BLaER1 (cell line): ENCODE data around the gene SFT2D1.

Source experiments
- H3K27ac ChIP-seq: shearing (Covaris generic); formaldehyde crosslinking; 2 replicates; pipeline ENCODE4 v1.8.1; 2022
- H3K27me3 ChIP-seq: shearing (Covaris generic); formaldehyde crosslinking; 2 replicates; pipeline ENCODE4 v1.8.1; 2022
- H3K36me3 ChIP-seq: shearing (Covaris generic); formaldehyde crosslinking; 2 replicates; pipeline ENCODE4 v1.8.1; 2022
- H3K4me1 ChIP-seq: shearing (Covaris generic); formaldehyde crosslinking; 2 replicates; pipeline ENCODE4 v1.8.1; 2022
- H3K4me2 ChIP-seq: shearing (Covaris generic); formaldehyde crosslinking; 2 replicates; pipeline ENCODE4 v1.8.1; 2022
- H3K4me3 ChIP-seq: shearing (Covaris generic); formaldehyde crosslinking; 2 replicates; pipeline ENCODE4 v1.8.1; 2022
- H3K9ac ChIP-seq: shearing (Covaris generic); formaldehyde crosslinking; 2 replicates; pipeline ENCODE4 v1.8.1; 2022
- H3K9me3 ChIP-seq: shearing (Covaris generic); formaldehyde crosslinking; 2 replicates; pipeline ENCODE4 v1.8.1; 2022
- H4K20me1 ChIP-seq: shearing (Covaris generic); formaldehyde crosslinking; 2 replicates; pipeline ENCODE4 v1.8.1; 2022
- Cebpa-rat ChIP-seq: shearing (Covaris generic); IDR thresholded peaks from 2 replicates; pipeline ENCODE4 v1.8.1; 2022

SFT2D1 gene

DNA sequence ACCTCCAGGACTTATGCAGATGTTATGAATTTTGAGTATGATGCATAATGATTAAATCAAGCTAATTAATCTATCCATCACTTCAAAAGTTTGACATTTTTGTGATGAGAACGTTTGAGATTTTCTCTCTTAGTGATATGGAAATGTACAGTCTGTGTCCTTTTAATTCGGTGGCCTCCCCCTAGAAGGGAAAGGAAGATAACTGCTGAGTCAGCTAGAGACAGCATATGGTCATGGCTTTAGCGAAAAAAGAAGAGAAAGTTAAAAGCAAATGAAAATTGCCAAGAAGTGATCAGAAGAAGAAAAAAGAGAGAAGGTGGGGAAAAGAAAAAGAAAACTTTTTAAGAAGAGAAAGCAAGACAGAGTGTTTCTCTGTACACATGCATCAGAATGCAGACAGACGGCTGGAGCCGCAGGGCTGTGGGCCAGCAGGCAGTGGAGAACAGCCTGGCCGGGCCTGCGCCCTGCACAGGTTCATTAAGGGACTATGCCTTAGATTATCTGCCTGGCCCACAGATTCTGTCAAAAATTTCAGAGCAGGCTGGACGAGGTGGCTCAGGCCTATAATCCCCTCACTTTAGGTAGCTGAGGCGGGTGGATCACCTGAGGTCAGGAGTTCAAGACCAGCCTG, 41.9 kb downstream of the SFT2D1 start:
- H3K27ac ChIP-seq, result no peak overlapping the region
- no peaks in the 10 kb centered on the region for H3K9me3 ChIP-seq
- no peaks in the 10 kb centered on the region for H3K36me3 ChIP-seq
- no peak for TF ChIP-seq Cebpa-rat
- no peak overlapping the region for H3K4me3 ChIP-seq
- H3K9ac ChIP-seq, result no peak overlapping the region
- no peaks in the 10 kb centered on the region; the same call in 1 of the 2 replicates for H4K20me1 ChIP-seq
- H3K4me1 ChIP-seq, result no peaks in the 10 kb centered on the region
- no peak overlapping the region for H3K4me2 ChIP-seq
- H3K27me3 ChIP-seq, result peaks cover 5% of the 10 kb centered on the region

DNA sequence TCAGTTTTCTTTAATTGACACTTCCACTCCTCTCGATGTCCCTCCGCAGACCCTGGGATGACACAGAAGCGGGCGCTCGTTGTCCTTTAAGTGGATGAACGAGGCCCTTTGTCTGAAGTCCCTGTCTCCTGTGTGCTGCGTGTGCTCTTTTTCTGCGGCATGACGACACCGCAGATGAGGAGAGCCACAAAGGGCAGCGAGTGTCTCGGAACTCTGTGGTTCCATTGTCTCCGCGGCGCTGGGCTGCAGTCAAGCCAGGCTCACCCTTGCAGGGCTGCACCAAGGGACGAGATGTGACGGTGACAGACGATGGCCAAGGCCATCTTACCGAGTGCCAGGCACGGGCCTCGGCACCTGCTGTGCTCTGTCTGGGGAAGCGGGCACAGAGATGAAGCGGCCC, 44.7 kb downstream of the SFT2D1 start:
- TF ChIP-seq Cebpa-rat, result no peak
- Histone ChIP-seq H3K4me3 (no peak overlapping the region), H3K4me2 (no peak overlapping the region), H3K36me3 (no peaks in the 10 kb centered on the region), H3K27me3 (no peaks in the 10 kb centered on the region), H3K4me1 (no peaks in the 10 kb centered on the region), H4K20me1 (no peaks in the 10 kb centered on the region), H3K27ac (no peak overlapping the region), H3K9me3 (no peaks in the 10 kb centered on the region), H3K9ac (no peak overlapping the region)

DNA sequence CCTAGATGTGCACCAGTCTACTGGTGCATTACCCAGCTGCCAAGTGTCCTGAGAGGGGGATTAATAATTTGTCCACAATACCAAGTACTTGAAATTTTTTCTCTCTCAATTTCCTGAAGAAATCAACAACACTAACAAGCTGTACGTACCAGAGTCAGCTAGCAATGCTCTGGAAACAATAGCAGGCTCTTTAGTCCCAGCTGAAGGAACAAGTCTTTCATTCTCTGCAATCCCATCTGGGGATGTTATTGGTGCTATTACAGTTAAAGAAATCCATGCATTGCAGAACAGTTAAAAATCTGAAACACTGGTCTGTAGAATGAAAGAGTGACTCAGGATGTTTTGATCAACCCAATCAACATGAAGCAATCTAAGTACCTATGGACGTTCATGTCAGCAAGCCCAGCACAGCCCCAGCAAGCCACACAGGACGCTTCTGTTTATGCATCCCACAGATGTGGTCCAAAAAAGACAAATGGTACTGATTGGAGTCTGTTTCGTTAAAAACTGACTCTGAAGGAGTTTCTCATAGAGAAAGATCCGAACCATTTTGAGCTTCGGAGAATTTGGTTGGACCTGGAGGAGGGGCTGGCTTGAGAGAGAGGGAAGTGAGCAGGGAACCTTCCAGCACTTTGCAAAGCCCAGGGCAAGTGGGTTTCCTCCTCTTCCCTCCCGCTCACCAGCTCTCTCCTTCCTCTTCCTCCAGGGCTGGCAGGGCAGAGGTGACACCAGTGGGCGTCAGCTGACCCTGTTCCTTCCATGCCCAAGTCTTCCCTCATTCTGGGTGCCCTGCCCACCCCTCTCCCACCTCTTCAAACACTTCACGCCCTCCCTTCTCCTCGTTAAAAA, 46.1 kb downstream of the SFT2D1 start:
- Histone ChIP-seq H3K4me1 (no peaks in the 10 kb centered on the region), H3K27me3 (no peaks in the 10 kb centered on the region), H3K9me3 (no peaks in the 10 kb centered on the region), H3K4me2 (no peak overlapping the region), H3K36me3 (no peaks in the 10 kb centered on the region), H3K4me3 (no peak overlapping the region), H3K27ac (no peak overlapping the region), H3K9ac (no peak overlapping the region), H4K20me1 (no peaks in the 10 kb centered on the region)
- TF ChIP-seq Cebpa-rat, result no peak

- H4K20me1 ChIP-seq, result no peaks in the 10 kb centered on the region
- H3K27me3 ChIP-seq, result no peaks in the 10 kb centered on the region
- TF ChIP-seq Cebpa-rat, result no peak
- no peak overlapping the region for H3K9ac ChIP-seq
- H3K9me3 ChIP-seq, result no peaks in the 10 kb centered on the region
- H3K36me3 ChIP-seq, result no peaks in the 10 kb centered on the region
- no peaks in the 10 kb centered on the region for H3K4me1 ChIP-seq
- H3K4me2 ChIP-seq, result no peak overlapping the region
- H3K4me3 ChIP-seq, result no peak overlapping the region
- H3K27ac ChIP-seq, result no peak overlapping the region
Measured at GRCh38 chr6:166293731-166294584, 48.4 kb downstream of the SFT2D1 start.

DNA sequence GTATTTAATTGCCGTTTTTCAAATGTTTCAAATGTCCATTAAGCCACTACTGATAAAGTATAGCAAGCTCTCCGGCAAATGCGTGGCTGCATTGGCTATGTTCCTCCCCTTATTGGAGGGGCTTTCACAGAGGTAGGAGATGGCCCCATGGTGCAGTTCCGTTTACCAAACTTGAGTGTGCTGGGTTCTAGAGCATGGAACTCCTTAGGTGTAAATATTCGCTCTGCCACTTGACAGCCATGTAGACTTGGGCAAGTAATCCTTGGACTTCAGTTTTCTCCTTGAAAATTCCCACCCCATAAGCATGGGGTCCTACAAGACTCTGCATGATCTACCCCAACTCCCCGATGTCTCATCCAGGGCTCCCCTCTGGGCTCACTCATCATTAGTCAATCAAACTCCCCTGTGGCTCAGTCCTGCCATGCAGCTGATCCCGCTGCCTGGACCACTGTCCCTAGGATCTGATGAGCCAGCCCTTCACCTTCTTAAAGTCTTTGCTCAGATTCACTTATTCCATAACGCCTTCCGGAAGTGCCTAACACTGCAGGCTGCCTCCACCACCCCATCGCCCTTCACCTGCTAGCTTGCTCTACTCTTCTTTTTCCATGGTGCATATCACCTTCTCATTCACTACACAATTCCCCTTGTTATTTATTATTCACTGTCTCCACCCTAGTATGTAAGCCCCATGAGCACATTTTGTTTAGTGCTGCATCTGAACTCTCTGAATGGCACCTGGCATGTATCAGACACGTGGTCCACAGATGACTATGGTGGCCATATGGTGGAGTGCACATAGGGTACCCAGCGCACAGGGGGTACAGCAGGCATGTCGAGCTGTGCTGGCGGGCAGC, 52.9 kb downstream of the SFT2D1 start:
- Histone ChIP-seq H4K20me1 (no peaks in the 10 kb centered on the region), H3K27ac (no peak overlapping the region), H3K4me1 (peaks cover 12% of the 10 kb centered on the region), H3K9me3 (no peaks in the 10 kb centered on the region), H3K9ac (no peak overlapping the region), H3K4me2 (no peak overlapping the region), H3K27me3 (no peaks in the 10 kb centered on the region), H3K4me3 (no peak overlapping the region), H3K36me3 (no peaks in the 10 kb centered on the region)
- no peak for TF ChIP-seq Cebpa-rat

GRCh38 chr6:166286839-166287271, 55.5 kb downstream of the SFT2D1 start:
- Histone ChIP-seq H3K36me3 (no peaks in the 10 kb centered on the region), H3K9me3 (no peaks in the 10 kb centered on the region), H4K20me1 (no peaks in the 10 kb centered on the region), H3K9ac (no peak overlapping the region), H3K27me3 (no peaks in the 10 kb centered on the region), H3K4me3 (no peak overlapping the region), H3K4me2 (peak overlapping the region; percentile 63), H3K27ac (no peak overlapping the region), H3K4me1 (peaks cover 12% of the 10 kb centered on the region)
- no peak for TF ChIP-seq Cebpa-rat

GRCh38 chr6:166285233-166285632, 57.1 kb downstream of the SFT2D1 start:
- no peaks in the 10 kb centered on the region for H3K9me3 ChIP-seq
- H3K4me1 ChIP-seq, result peaks cover 12% of the 10 kb centered on the region
- no peaks in the 10 kb centered on the region for H3K36me3 ChIP-seq
- H3K27me3 ChIP-seq, result no peaks in the 10 kb centered on the region
- TF ChIP-seq Cebpa-rat, result no peak
- H3K27ac ChIP-seq, result no peak overlapping the region
- no peak overlapping the region for H3K4me3 ChIP-seq
- H3K9ac ChIP-seq, result no peak overlapping the region
- no peak overlapping the region for H3K4me2 ChIP-seq
- no peaks in the 10 kb centered on the region for H4K20me1 ChIP-seq

DNA sequence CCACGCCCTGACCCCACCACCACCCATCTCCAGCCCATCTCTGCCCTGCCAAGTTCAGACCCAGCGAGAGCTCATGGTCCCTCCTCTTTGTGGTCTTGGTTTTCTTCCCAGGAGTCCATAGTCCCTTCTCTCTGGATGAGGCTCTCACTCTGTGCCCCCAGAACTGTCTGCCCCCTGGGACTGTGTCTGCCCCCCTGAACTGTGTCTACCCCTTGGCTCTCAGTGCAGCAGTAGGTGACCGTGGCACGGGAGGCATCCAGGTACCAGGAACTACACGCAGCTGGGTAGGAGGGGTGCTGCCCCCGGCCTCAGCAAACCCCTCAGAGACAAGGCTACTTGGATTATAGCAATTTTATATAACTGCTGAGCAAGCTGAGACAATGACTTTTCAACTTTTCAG, 57.7 kb downstream of the SFT2D1 start:
- H3K27ac ChIP-seq, result no peak overlapping the region
- H3K4me1 ChIP-seq, result peaks cover 12% of the 10 kb centered on the region
- TF ChIP-seq Cebpa-rat, result no peak
- no peak overlapping the region for H3K4me3 ChIP-seq
- no peaks in the 10 kb centered on the region for H3K9me3 ChIP-seq
- no peak overlapping the region for H3K9ac ChIP-seq
- no peaks in the 10 kb centered on the region for H4K20me1 ChIP-seq
- H3K36me3 ChIP-seq, result no peaks in the 10 kb centered on the region
- no peaks in the 10 kb centered on the region for H3K27me3 ChIP-seq
- H3K4me2 ChIP-seq, result no peak overlapping the region

- H3K4me2 ChIP-seq, result no peak overlapping the region
- H3K9ac ChIP-seq, result no peak overlapping the region
Measured at GRCh38 chr6:166282394-166283032, 59.8 kb downstream of the SFT2D1 start.

More at GRCh38 chr6:166282394-166283032, 59.8 kb downstream of the SFT2D1 start:
- H3K27me3 ChIP-seq, result no peaks in the 10 kb centered on the region
- no peaks in the 10 kb centered on the region for H3K36me3 ChIP-seq
- H4K20me1 ChIP-seq, result no peaks in the 10 kb centered on the region
- H3K4me1 ChIP-seq, result peaks cover 12% of the 10 kb centered on the region
- no peak for TF ChIP-seq Cebpa-rat
- H3K9me3 ChIP-seq, result no peaks in the 10 kb centered on the region
- no peak overlapping the region for H3K27ac ChIP-seq
- H3K4me3 ChIP-seq, result no peak overlapping the region
